ENCODE measurements around the gene BSCL2.
A peak's percentile ranks its signal among the peaks of the same experiment; 100 is the strongest.
"Not testable (repeated sequence)": the region's sequence is repeated elsewhere in the genome, so short reads cannot be mapped to it uniquely, and the experiment has no call there.

Gene BSCL2

GRCh38 chr11:62730076-62730475, 22.9 kb upstream of the BSCL2 start:
- H3K27me3 ChIP-seq (ENCODE audit: control insufficient read depth in 2 of 2, insufficient read depth in 2 of 2, low read length in 2 of 2); H3K9ac ChIP-seq (ENCODE audit: low read depth in 1 of 2, low read length in 2 of 2); H3K36me3 ChIP-seq (ENCODE audit: control insufficient read depth in 2 of 2, insufficient read depth in 2 of 2, low read length in 2 of 2); H3K27ac ChIP-seq (ENCODE audit: low read depth in 2 of 2, low read length in 2 of 2); H3K9me3 ChIP-seq (ENCODE audit: control insufficient read depth in 2 of 2, low read length in 2 of 2): not testable (repeated sequence)
- peak overlapping the region; percentile 35 to 98 for H3K4me3 ChIP-seq (ENCODE audit: low read length in 2 of 2)
- peaks cover 19 to 21% of the 10 kb centered on the region in 2 donors for H3K4me1 ChIP-seq (ENCODE audit: control insufficient read depth in 2 of 2, insufficient read depth in 2 of 2, low read length in 2 of 2)

GRCh38 chr11:62728171-62728988, 21.2 kb upstream of the BSCL2 start, which contains the start of gene TTC9C:
Gene TTC9C (plus strand): TSS chr11:62728486. CDS start chr11:62728849, 363 bp downstream.
- Histone ChIP-seq H3K36me3 (ENCODE audit: control insufficient read depth in 2 of 2, insufficient read depth in 2 of 2, low read length in 2 of 2) (peaks cover 9 to 14% of the 10 kb centered on the region in 2 donors), H3K27ac (ENCODE audit: low read depth in 2 of 2, low read length in 2 of 2) (peak within 1 kb of the TSS; percentile 93), H3K4me3 (ENCODE audit: low read length in 2 of 2) (peak within 1 kb of the TSS; percentile 95 to 98), H3K27me3 (ENCODE audit: control insufficient read depth in 2 of 2, insufficient read depth in 2 of 2, low read length in 2 of 2) (no peaks in the 10 kb centered on the region), H3K4me1 (ENCODE audit: control insufficient read depth in 2 of 2, insufficient read depth in 2 of 2, low read length in 2 of 2) (peaks cover 29 to 31% of the 10 kb centered on the region in 2 donors), H3K9me3 (ENCODE audit: control insufficient read depth in 2 of 2, low read length in 2 of 2) (no peaks in the 10 kb centered on the region), H3K9ac (ENCODE audit: low read depth in 1 of 2, low read length in 2 of 2) (peak within 1 kb of the TSS; percentile 83 to 90)

GRCh38 chr11:62727872-62728170, 20.6 kb upstream of the BSCL2 start:
- Histone ChIP-seq H3K9ac (ENCODE audit: low read depth in 1 of 2, low read length in 2 of 2) (peak overlapping the region; percentile 75 to 83), H3K36me3 (ENCODE audit: control insufficient read depth in 2 of 2, insufficient read depth in 2 of 2, low read length in 2 of 2) (peaks cover 13 to 16% of the 10 kb centered on the region in 2 donors), H3K4me3 (ENCODE audit: low read length in 2 of 2) (peak overlapping the region; percentile 95 to 98), H3K27ac (ENCODE audit: low read depth in 2 of 2, low read length in 2 of 2) (peak overlapping the region; percentile 93), H3K4me1 (ENCODE audit: control insufficient read depth in 2 of 2, insufficient read depth in 2 of 2, low read length in 2 of 2) (peaks cover 29 to 31% of the 10 kb centered on the region in 2 donors), H3K9me3 (ENCODE audit: control insufficient read depth in 2 of 2, low read length in 2 of 2) (no peaks in the 10 kb centered on the region), H3K27me3 (ENCODE audit: control insufficient read depth in 2 of 2, insufficient read depth in 2 of 2, low read length in 2 of 2) (no peaks in the 10 kb centered on the region)

GRCh38 chr11:62727165-62727871, 20.1 kb upstream of the BSCL2 start, which contains the start of gene HNRNPUL2:
Gene HNRNPUL2 (minus strand): TSS chr11:62727457. CDS start chr11:62727156, 301 bp downstream.
- peaks cover 29 to 31% of the 10 kb centered on the region in 2 donors for H3K4me1 ChIP-seq (ENCODE audit: control insufficient read depth in 2 of 2, insufficient read depth in 2 of 2, low read length in 2 of 2)
- H3K9me3 ChIP-seq (ENCODE audit: control insufficient read depth in 2 of 2, low read length in 2 of 2) = no peaks in the 10 kb centered on the region
- peak within 1 kb of the TSS; percentile 93 for H3K27ac ChIP-seq (ENCODE audit: low read depth in 2 of 2, low read length in 2 of 2)
- no peaks in the 10 kb centered on the region for H3K27me3 ChIP-seq (ENCODE audit: control insufficient read depth in 2 of 2, insufficient read depth in 2 of 2, low read length in 2 of 2)
- peak within 1 kb of the TSS; percentile 83 to 89 for H3K9ac ChIP-seq (ENCODE audit: low read depth in 1 of 2, low read length in 2 of 2)
- peaks cover 18 to 21% of the 10 kb centered on the region in 2 donors for H3K36me3 ChIP-seq (ENCODE audit: control insufficient read depth in 2 of 2, insufficient read depth in 2 of 2, low read length in 2 of 2)
- H3K4me3 ChIP-seq (ENCODE audit: low read length in 2 of 2) = peak within 1 kb of the TSS; percentile 95 to 98

GRCh38 chr11:62726915-62727164, 19.6 kb upstream of the BSCL2 start:
- Histone ChIP-seq H3K4me1 (ENCODE audit: control insufficient read depth in 2 of 2, insufficient read depth in 2 of 2, low read length in 2 of 2) (peaks cover 29 to 31% of the 10 kb centered on the region in 2 donors), H3K27me3 (ENCODE audit: control insufficient read depth in 2 of 2, insufficient read depth in 2 of 2, low read length in 2 of 2) (no peaks in the 10 kb centered on the region), H3K9ac (ENCODE audit: low read depth in 1 of 2, low read length in 2 of 2) (peak overlapping the region; percentile 81 to 89), H3K36me3 (ENCODE audit: control insufficient read depth in 2 of 2, insufficient read depth in 2 of 2, low read length in 2 of 2) (peaks cover 23 to 26% of the 10 kb centered on the region in 2 donors), H3K4me3 (ENCODE audit: low read length in 2 of 2) (peak overlapping the region; percentile 95 to 98), H3K9me3 (ENCODE audit: control insufficient read depth in 2 of 2, low read length in 2 of 2) (no peaks in the 10 kb centered on the region), H3K27ac (ENCODE audit: low read depth in 2 of 2, low read length in 2 of 2) (peak overlapping the region; percentile 93)

- Histone ChIP-seq H3K4me1 (ENCODE audit: control insufficient read depth in 2 of 2, insufficient read depth in 2 of 2, low read length in 2 of 2) (peaks cover 29 to 31% of the 10 kb centered on the region in 2 donors), H3K9ac (ENCODE audit: low read depth in 1 of 2, low read length in 2 of 2) (peak overlapping the region; percentile 81 to 89), H3K36me3 (ENCODE audit: control insufficient read depth in 2 of 2, insufficient read depth in 2 of 2, low read length in 2 of 2) (peaks cover 28 to 30% of the 10 kb centered on the region in 2 donors), H3K9me3 (ENCODE audit: control insufficient read depth in 2 of 2, low read length in 2 of 2) (no peaks in the 10 kb centered on the region), H3K27ac (ENCODE audit: low read depth in 2 of 2, low read length in 2 of 2) (peak overlapping the region; percentile 93), H3K4me3 (ENCODE audit: low read length in 2 of 2) (peak overlapping the region; percentile 95 to 98), H3K27me3 (ENCODE audit: control insufficient read depth in 2 of 2, insufficient read depth in 2 of 2, low read length in 2 of 2) (no peaks in the 10 kb centered on the region)
These were observed 19.1 kb upstream of the BSCL2 start for GRCh38 chr11:62726156-62726914.

- H3K4me3 ChIP-seq (ENCODE audit: low read length in 2 of 2) = peak overlapping the region; percentile 95 to 98
- peak overlapping the region; percentile 93 for H3K27ac ChIP-seq (ENCODE audit: low read depth in 2 of 2, low read length in 2 of 2)
These were observed 18.4 kb upstream of the BSCL2 start for GRCh38 chr11:62725646-62726045.

GRCh38 chr11:62724171-62724570, 16.9 kb upstream of the BSCL2 start:
- H3K4me1 ChIP-seq (ENCODE audit: control insufficient read depth in 2 of 2, insufficient read depth in 2 of 2, low read length in 2 of 2) = peaks cover 20 to 22% of the 10 kb centered on the region in 2 donors
- H3K9me3 ChIP-seq (ENCODE audit: control insufficient read depth in 2 of 2, low read length in 2 of 2) = no peaks in the 10 kb centered on the region
- H3K27me3 ChIP-seq (ENCODE audit: control insufficient read depth in 2 of 2, insufficient read depth in 2 of 2, low read length in 2 of 2) = no peaks in the 10 kb centered on the region
- H3K27ac ChIP-seq (ENCODE audit: low read depth in 2 of 2, low read length in 2 of 2) = no peak overlapping the region
- no peak overlapping the region for H3K9ac ChIP-seq (ENCODE audit: low read depth in 1 of 2, low read length in 2 of 2)
- H3K4me3 ChIP-seq (ENCODE audit: low read length in 2 of 2) = peak overlapping the region; percentile 28 to 95
- peaks cover 47% of the 10 kb centered on the region in 2 donors for H3K36me3 ChIP-seq (ENCODE audit: control insufficient read depth in 2 of 2, insufficient read depth in 2 of 2, low read length in 2 of 2)

More at GRCh38 chr11:62725646-62726045, 18.4 kb upstream of the BSCL2 start:
- Histone ChIP-seq H3K27me3 (ENCODE audit: control insufficient read depth in 2 of 2, insufficient read depth in 2 of 2, low read length in 2 of 2) (no peaks in the 10 kb centered on the region), H3K36me3 (ENCODE audit: control insufficient read depth in 2 of 2, insufficient read depth in 2 of 2, low read length in 2 of 2) (peaks cover 35 to 37% of the 10 kb centered on the region in 2 donors), H3K9me3 (ENCODE audit: control insufficient read depth in 2 of 2, low read length in 2 of 2) (no peaks in the 10 kb centered on the region), H3K4me1 (ENCODE audit: control insufficient read depth in 2 of 2, insufficient read depth in 2 of 2, low read length in 2 of 2) (peaks cover 29 to 31% of the 10 kb centered on the region in 2 donors), H3K9ac (ENCODE audit: low read depth in 1 of 2, low read length in 2 of 2) (peak overlapping the region; percentile 81 to 89)

GRCh38 chr11:62721994-62722393, 14.8 kb upstream of the BSCL2 start:
- no peak overlapping the region for H3K9ac ChIP-seq (ENCODE audit: low read depth in 1 of 2, low read length in 2 of 2)
- no peak overlapping the region for H3K4me3 ChIP-seq (ENCODE audit: low read length in 2 of 2)
- H3K27ac ChIP-seq (ENCODE audit: low read depth in 2 of 2, low read length in 2 of 2) = no peak overlapping the region
- H3K4me1 ChIP-seq (ENCODE audit: control insufficient read depth in 2 of 2, insufficient read depth in 2 of 2, low read length in 2 of 2) = peaks cover 14 to 20% of the 10 kb centered on the region in 2 donors
- no peaks in the 10 kb centered on the region for H3K27me3 ChIP-seq (ENCODE audit: control insufficient read depth in 2 of 2, insufficient read depth in 2 of 2, low read length in 2 of 2)
- no peaks in the 10 kb centered on the region for H3K9me3 ChIP-seq (ENCODE audit: control insufficient read depth in 2 of 2, low read length in 2 of 2)
- H3K36me3 ChIP-seq (ENCODE audit: control insufficient read depth in 2 of 2, insufficient read depth in 2 of 2, low read length in 2 of 2) = peaks cover 65 to 67% of the 10 kb centered on the region in 2 donors

Data from mucosa of rectum (tissue), 2 donors.